Adipocyte (in vitro differentiated cells): ENCODE measurements around the gene LRFN2.

Source experiments
- DNase-seq: peaks from one replicate; pipeline ENCODE4 v3.0.0-alpha.2; 2015; ENCODE audit warnings: low read depth
- H3K27me3 ChIP-seq: replicated peaks from 2 replicates; pipeline ENCODE4 v1.7.0; 2013; ENCODE audit warnings: mild to moderate bottlenecking, low read length, moderate library complexity; ENCODE audit not compliant: control insufficient read depth, insufficient read depth
- H3K36me3 ChIP-seq: 2 replicates; pipeline ENCODE4 v1.7.0; 2013; ENCODE audit warnings: low read length, mild to moderate bottlenecking, moderate library complexity; ENCODE audit not compliant: control insufficient read depth, insufficient read depth, severe bottlenecking
- H3K4me1 ChIP-seq: 2 replicates; pipeline ENCODE4 v1.7.0; 2013; ENCODE audit warnings: mild to moderate bottlenecking, low read length, moderate library complexity; ENCODE audit not compliant: control insufficient read depth, insufficient read depth
- H3K4me3 ChIP-seq: 2 replicates; pipeline ENCODE4 v1.7.0; 2013; ENCODE audit warnings: mild to moderate bottlenecking, low read length, moderate library complexity
- H3K9ac ChIP-seq: 2 replicates; pipeline ENCODE4 v1.7.0; 2013; ENCODE audit warnings: mild to moderate bottlenecking, low read length, moderate library complexity
- H3K9me3 ChIP-seq: 2 replicates; pipeline ENCODE4 v1.7.0; 2013; ENCODE audit warnings: mild to moderate bottlenecking, low read length, moderate library complexity; ENCODE audit not compliant: control insufficient read depth

LRFN2 gene

GRCh38 chr6:40410821-40411220 lies 176.3 kb downstream of the LRFN2 start:
- Histone ChIP-seq H3K4me1 (peaks cover 16% of the 10 kb centered on the region), H3K27me3 (no peaks in the 10 kb centered on the region), H3K4me3 (no peak overlapping the region), H3K36me3 (no peaks in the 10 kb centered on the region), H3K9ac (no peak overlapping the region), H3K9me3 (no peaks in the 10 kb centered on the region)
- DNase-seq = no peak

- Histone ChIP-seq H3K4me1 (peaks cover 16% of the 10 kb centered on the region), H3K36me3 (no peaks in the 10 kb centered on the region)
- no peak for DNase-seq
Measured at GRCh38 chr6:40409716-40410397, 177.3 kb downstream of the LRFN2 start.

GRCh38 chr6:40408786-40409542 lies 178.2 kb downstream of the LRFN2 start:
- peaks cover 16% of the 10 kb centered on the region for H3K4me1 ChIP-seq
- no peak for DNase-seq
- H3K27me3 ChIP-seq = no peaks in the 10 kb centered on the region
- no peak overlapping the region for H3K4me3 ChIP-seq
- no peaks in the 10 kb centered on the region for H3K36me3 ChIP-seq
- H3K9me3 ChIP-seq = no peaks in the 10 kb centered on the region
- no peak overlapping the region for H3K9ac ChIP-seq

More at GRCh38 chr6:40409716-40410397, 177.3 kb downstream of the LRFN2 start:
- Histone ChIP-seq H3K9ac (no peak overlapping the region), H3K27me3 (no peaks in the 10 kb centered on the region), H3K9me3 (no peaks in the 10 kb centered on the region), H3K4me3 (no peak overlapping the region)

- no peaks in the 10 kb centered on the region for H3K9me3 ChIP-seq
- DNase-seq = no peak
- H3K27me3 ChIP-seq = no peaks in the 10 kb centered on the region
- no peak overlapping the region for H3K9ac ChIP-seq
- no peak overlapping the region for H3K4me3 ChIP-seq
- H3K4me1 ChIP-seq = peaks cover 16% of the 10 kb centered on the region
- H3K36me3 ChIP-seq = no peaks in the 10 kb centered on the region
Measured at GRCh38 chr6:40407239-40407638, 179.9 kb downstream of the LRFN2 start.

- no peaks in the 10 kb centered on the region for H3K36me3 ChIP-seq
- DNase-seq = no peak
- no peaks in the 10 kb centered on the region for H3K27me3 ChIP-seq
- H3K9ac ChIP-seq = no peak overlapping the region
- H3K4me3 ChIP-seq = no peak overlapping the region
- H3K9me3 ChIP-seq = no peaks in the 10 kb centered on the region
- H3K4me1 ChIP-seq = peaks cover 16% of the 10 kb centered on the region
Measured at GRCh38 chr6:40406175-40406574, 181.0 kb downstream of the LRFN2 start.

GRCh38 chr6:40400738-40401137 lies 186.4 kb downstream of the LRFN2 start:
- Histone ChIP-seq H3K9me3 (no peaks in the 10 kb centered on the region), H3K36me3 (no peaks in the 10 kb centered on the region), H3K9ac (no peak overlapping the region), H3K27me3 (no peaks in the 10 kb centered on the region), H3K4me3 (no peak overlapping the region), H3K4me1 (no peaks in the 10 kb centered on the region)
- DNase-seq = no peak

GRCh38 chr6:40399888-40400457 lies 187.2 kb downstream of the LRFN2 start:
- Histone ChIP-seq H3K9ac (no peak overlapping the region), H3K27me3 (no peaks in the 10 kb centered on the region), H3K9me3 (no peaks in the 10 kb centered on the region), H3K36me3 (no peaks in the 10 kb centered on the region), H3K4me1 (no peaks in the 10 kb centered on the region), H3K4me3 (no peak overlapping the region)
- DNase-seq = no peak

GRCh38 chr6:40398810-40399477 lies 188.2 kb downstream of the LRFN2 start:
- Histone ChIP-seq H3K9ac (no peak overlapping the region), H3K4me1 (no peaks in the 10 kb centered on the region), H3K9me3 (no peaks in the 10 kb centered on the region), H3K4me3 (no peak overlapping the region), H3K36me3 (no peaks in the 10 kb centered on the region), H3K27me3 (no peaks in the 10 kb centered on the region)
- no peak for DNase-seq

GRCh38 chr6:40398034-40398691 lies 189.0 kb downstream of the LRFN2 start:
- no peaks in the 10 kb centered on the region for H3K9me3 ChIP-seq
- no peak overlapping the region for H3K4me3 ChIP-seq
- no peaks in the 10 kb centered on the region for H3K4me1 ChIP-seq
- H3K36me3 ChIP-seq = no peaks in the 10 kb centered on the region
- H3K9ac ChIP-seq = no peak overlapping the region
- H3K27me3 ChIP-seq = peaks cover 2% of the 10 kb centered on the region
- DNase-seq = no peak

- Histone ChIP-seq H3K4me3 (no peak overlapping the region), H3K4me1 (no peaks in the 10 kb centered on the region), H3K9me3 (no peaks in the 10 kb centered on the region), H3K9ac (no peak overlapping the region), H3K36me3 (no peaks in the 10 kb centered on the region), H3K27me3 (peaks cover 7% of the 10 kb centered on the region)
- no peak for DNase-seq
Measured at GRCh38 chr6:40397287-40398033, 189.7 kb downstream of the LRFN2 start.
